Measurements from ENCODE around the gene TMCC3.
"Not testable (repeated sequence)": the region's sequence is repeated elsewhere in the genome, so short reads cannot be mapped to it uniquely, and the experiment has no call there.

- TF ChIP-seq CTCF, POLR2A (IDR thresholded peaks at IDR 0.05): not testable (repeated sequence)
Measured at GRCh38 chr12:94548833-94549232, 101.5 kb downstream of the TMCC3 start.

All from uterus (tissue), 2 donors.